ENCODE measurements around the gene TMEM134.
A peak's percentile ranks its signal among the peaks of the same experiment; 100 is the strongest.

TMEM134 gene

DNA sequence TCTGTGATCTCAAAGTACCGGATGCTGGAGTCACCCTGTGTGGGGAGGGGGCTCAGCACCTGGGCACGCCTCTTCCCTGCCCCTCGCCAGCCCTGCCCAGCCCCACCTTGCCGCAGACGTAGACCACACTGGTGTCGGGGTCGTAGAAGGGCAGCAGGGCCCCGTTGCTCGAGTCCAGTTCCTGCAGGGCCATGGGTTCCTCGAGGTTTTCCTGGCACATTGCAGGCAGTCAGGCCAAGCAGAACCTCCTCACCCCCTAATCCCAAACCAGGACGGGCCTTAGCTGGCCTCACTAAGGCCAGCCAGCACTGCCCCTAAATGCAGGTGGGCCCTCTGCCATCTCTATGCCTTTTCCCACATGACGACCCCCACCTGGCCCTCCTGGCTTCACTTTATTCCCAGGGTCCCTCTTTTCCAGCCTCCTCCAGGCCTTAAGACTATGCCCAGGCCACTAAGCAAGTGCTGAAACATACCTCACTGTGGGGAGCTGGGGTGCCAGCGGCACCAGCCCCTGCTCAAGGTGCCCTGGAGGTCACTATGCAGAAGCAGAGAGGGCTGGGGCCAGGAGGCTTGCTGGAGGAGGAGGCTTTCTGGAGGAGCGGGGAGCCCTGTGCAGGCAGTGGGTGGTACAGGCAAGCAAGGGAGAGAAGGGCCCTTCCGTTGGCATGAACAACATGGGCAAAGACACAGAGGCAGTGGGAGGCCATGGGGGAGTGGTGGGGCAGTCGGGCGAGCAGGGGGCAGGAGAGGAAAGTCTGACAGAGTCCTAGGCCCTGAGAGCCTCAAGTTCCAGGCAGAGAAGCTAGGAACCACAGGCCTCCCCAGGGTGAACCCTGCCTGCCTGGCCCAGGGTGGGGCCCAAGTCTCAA lies 28.6 kb downstream of the TMEM134 start:
- no peak overlapping the region for H3K4me3 ChIP-seq (ENCODE audit: low read depth, low read length)

DNA sequence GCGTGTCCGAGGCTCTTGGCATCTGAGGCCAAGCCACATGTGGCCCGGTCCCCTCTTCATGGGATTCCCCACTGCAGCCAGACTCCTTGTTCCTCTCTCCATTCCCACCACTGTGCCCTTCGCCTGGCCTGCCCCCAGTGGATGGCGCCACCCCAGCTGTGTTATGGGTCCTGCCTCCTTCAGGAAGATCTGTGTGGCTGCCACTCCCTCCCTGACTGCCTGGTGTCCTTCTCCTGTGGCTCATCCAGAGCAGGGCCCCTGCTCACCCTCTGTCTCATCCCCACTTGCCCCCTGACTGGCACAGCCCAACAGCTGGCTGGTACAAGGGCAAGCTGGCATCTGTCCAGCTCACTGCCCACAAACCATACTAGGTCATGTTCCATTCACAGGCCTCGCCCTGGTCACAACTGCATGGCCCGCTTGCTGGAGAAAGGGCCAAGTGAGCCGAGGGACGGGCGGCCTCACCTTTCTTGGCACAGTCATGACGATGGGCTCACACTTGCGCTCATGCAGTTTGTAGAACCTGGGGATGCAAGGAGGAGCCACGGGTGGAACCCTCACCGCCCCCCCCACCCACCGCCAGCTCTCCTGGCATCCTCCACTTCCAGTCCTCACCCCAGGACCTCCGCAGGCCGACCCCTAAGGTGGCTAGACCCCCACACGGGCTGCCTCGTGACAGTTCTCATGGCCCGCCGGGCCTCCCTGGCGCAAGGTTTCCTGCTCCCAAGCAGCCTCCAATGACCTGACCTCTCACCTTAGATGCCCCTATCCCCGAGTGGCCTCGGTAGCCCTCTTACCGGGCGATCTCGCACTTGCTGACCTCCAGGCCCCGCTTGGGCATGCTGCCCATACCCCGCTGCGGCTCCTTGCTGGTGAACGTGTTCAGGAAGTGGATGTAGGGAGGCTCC lies 29.5 kb downstream of the TMEM134 start:
- no peak overlapping the region for H3K4me3 ChIP-seq (ENCODE audit: low read depth, low read length)

DNA sequence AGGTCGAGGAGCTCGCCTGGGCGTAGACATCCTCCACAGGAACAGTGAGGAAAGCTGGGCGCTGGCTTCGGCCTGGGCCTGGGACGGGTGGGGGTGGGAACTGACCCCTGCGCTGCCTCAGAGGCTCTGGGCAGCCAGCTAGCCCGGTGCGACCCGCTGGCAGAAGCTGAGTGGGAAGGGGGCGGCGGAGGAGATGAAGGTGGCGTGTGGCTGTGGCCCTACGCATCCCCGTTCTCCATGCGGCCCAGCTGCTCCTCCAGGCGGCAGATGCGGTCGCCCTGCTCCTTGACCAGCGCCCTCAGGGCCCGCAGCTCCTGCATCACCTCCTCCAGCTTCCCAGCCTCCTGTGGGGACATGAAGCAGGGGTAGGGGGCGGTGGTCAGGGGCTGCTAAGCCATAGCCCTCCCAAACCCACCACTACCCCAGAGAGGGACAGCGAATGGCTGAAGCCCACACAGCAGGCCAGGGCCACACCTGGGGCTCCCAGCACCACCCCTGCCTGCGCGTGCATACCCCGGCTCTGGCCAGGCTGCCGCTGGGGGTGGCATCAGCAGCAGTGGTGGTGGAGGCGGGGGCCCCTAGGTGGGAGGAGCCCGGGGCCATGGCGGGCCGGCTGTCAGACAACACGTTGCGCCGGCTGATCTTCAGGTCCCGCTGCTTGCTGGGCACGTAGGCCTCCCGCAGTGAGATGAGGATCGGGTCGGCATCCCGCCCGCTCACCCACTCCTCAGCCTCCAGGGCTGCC lies 30.7 kb downstream of the TMEM134 start:
- no peak overlapping the region for H3K4me3 ChIP-seq (ENCODE audit: low read depth, low read length)

GRCh38 chr11:67437809-67438157 lies 31.3 kb downstream of the TMEM134 start:
- no peak overlapping the region for H3K4me3 ChIP-seq (ENCODE audit: low read depth, low read length)

DNA sequence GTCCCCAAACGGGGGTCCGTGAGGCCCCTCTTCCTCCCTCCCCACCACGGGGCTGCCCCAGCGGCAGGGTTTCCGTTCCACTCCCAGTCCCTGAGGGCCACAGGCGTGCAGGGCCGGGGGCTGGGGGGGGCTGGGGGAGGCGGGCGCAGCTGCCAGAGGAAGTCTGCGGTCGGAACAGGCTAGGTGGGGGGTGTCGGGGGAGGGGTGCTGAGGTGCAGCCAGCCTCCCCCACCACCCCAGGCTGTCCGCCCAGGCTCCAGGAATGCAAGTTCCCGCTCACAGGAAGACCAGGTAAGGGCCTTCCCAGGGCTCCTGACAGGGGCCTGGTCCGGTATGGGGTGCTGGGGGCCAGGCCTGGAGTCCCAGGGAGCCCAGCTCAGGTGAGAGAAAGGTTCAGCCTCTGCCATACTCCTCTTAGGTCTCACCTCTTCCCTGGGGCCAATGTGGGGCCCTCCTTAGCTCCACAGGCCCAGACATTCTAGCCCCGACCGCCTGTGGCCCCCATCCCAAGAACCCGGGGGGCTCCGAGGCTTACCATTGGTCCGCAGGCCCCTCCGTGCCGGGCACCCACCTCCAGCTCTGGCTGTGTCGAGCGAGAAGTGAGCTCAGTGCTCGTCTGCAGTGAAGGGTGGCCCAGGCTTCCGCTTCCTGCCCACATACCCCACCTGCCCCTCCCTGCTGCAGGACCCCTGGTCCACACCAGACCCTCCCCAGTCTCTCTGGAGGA lies 31.8 kb downstream of the TMEM134 start, which contains the start of gene PTPRCAP:
PTPRCAP (minus strand) TSS at position 601 of the 727 bp plus-strand sequence; CDS start at position 538, 63 bp downstream.
- H3K4me3 ChIP-seq (ENCODE audit: low read depth, low read length) = no peak within 1 kb of the TSS

- no peak overlapping the region for H3K4me3 ChIP-seq (ENCODE audit: low read depth, low read length)
Measured at GRCh38 chr11:67436459-67437081, 32.5 kb downstream of the TMEM134 start.

- no peak overlapping the region for H3K4me3 ChIP-seq (ENCODE audit: low read depth, low read length)
Measured at GRCh38 chr11:67435727-67436458, 33.2 kb downstream of the TMEM134 start.

DNA sequence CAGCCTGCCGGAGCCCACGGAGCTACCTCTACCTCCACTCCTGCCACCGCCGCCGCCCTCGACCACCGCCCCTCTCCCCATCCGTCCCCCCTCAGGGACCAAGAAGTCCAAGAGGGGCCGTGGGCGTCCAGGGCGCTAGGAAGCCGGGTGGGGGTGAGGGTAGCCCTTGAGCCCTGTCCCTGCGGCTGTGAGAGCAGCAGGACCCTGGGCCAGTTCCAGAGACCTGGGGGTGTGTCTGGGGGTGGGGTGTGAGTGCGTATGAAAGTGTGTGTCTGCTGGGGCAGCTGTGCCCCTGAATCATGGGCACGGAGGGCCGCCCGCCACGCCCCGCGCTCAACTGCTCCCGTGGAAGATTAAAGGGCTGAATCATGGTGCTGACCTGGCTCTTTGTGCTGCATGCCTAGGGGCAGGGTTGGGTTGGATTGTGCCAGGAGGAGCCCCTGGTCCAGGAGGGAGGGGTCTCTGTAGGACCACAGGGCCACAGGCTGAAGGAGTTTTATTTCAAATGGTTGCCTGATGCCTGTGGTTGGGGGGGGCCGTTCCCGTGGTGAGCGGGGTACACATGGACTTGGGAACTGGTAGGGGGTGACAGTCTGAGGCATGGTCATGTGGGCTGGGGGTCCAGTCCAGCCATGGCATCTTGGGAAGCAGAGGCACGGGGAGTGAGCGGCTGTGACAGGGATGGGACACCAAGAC lies 33.9 kb downstream of the TMEM134 start:
- no peak overlapping the region for H3K4me3 ChIP-seq (ENCODE audit: low read depth, low read length)

GRCh38 chr11:67434395-67434881 lies 34.6 kb downstream of the TMEM134 start:
- no peak overlapping the region for H3K4me3 ChIP-seq (ENCODE audit: low read depth, low read length)

GRCh38 chr11:67433536-67434394 lies 35.3 kb downstream of the TMEM134 start:
- no peak overlapping the region for H3K4me3 ChIP-seq (ENCODE audit: low read depth, low read length)

- H3K4me3 ChIP-seq (ENCODE audit: low read depth, low read length) = no peak overlapping the region
Measured at GRCh38 chr11:67432655-67433349, 36.2 kb downstream of the TMEM134 start.

DNA sequence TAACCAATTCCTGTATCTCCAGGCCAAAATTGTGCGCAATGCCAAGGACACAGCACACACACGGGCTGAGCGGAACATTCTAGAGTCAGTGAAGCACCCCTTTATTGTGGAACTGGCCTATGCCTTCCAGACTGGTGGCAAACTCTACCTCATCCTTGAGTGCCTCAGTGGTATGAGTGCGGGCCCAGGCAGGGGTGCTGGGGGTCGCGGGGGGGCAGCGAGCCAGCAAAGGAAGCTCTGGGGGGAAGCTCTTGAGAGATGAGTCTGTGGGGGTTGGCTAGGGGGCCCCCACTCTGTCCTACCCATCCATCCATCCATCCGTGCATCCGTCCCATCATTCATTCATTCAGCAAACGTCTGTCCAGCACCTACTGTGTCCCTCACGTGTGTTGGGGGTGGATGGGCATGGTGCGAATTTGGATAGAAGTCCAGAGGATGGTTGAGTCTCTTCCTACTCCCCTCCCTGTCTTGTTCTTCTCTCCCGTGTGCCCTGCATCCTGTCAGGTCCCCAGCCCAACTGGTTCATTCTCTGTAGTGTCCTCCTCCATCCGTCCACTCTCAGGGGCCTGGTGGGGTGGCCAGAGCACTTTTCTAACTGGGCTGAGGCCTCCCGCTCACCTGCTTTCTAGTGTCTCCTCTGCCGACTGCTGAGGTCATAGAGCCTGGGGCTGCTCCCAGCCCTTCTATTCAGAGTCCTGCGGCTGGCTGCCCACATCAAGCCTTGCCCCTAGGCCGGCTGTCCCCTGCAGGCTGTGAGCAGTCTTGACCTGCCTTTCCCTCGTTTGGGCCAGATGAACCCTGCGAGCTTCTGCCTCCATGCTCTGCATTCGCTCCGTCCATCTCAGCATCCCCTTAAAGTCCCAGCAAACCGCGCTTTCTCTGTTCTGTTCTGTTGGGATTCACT lies 37.5 kb downstream of the TMEM134 start:
- H3K4me3 ChIP-seq (ENCODE audit: low read depth, low read length) = no peak overlapping the region

- no peak overlapping the region for H3K4me3 ChIP-seq (ENCODE audit: low read depth, low read length)
Measured at GRCh38 chr11:67429722-67430121, 39.3 kb downstream of the TMEM134 start.

GRCh38 chr11:67429038-67429668 lies 39.9 kb downstream of the TMEM134 start:
- peak overlapping the region; percentile 94 for H3K4me3 ChIP-seq (ENCODE audit: low read depth, low read length)
